Measurements from ENCODE around the gene SMYD3. TPM values are rescaled to one million over a fixed set of nuclear protein-coding genes. Genes with fewer than 3 reads are reported as not detected.

The SMYD3 gene
- total RNA-seq, 2 donors from 2014 or later, result 8.8 to 19.0 TPM

- no peak for TF ChIP-seq CTCF (IDR thresholded peaks at IDR 0.05)
- DNase-seq (ENCODE audit: low spot score), result no peak
- Histone ChIP-seq H3K27me3 (replicated peaks; ENCODE audit: insufficient read depth) (no peaks in the 10 kb centered on the region), H3K36me3 (no peaks in the 10 kb centered on the region), H3K27ac (no peak overlapping the region), H3K4me3 (no peak overlapping the region), H3K9me3 (no peaks in the 10 kb centered on the region), H3K4me1 (ENCODE audit: control insufficient read depth in 1 of 2, low read depth in 2 of 2) (peaks cover 0 to 5% of the 10 kb centered on the region in 2 donors)
- no peak for ATAC-seq (ENCODE audit: insufficient number of reproducible peaks, low FRiP score, low read depth)
Measured at GRCh38 chr1:246295340-246295739, 211.7 kb downstream of the SMYD3 start.

GRCh38 chr1:246294263-246294662 lies 212.8 kb downstream of the SMYD3 start:
- no peaks in the 10 kb centered on the region for H3K36me3 ChIP-seq
- H3K27ac ChIP-seq, result no peak overlapping the region
- no peak overlapping the region for H3K4me3 ChIP-seq
- DNase-seq (ENCODE audit: low spot score) (no peak), ATAC-seq (ENCODE audit: insufficient number of reproducible peaks, low FRiP score, low read depth) (no peak)
- peaks cover 0 to 5% of the 10 kb centered on the region in 2 donors for H3K4me1 ChIP-seq (ENCODE audit: control insufficient read depth in 1 of 2, low read depth in 2 of 2)
- no peak for TF ChIP-seq CTCF (IDR thresholded peaks at IDR 0.05)
- no peaks in the 10 kb centered on the region for H3K27me3 ChIP-seq (replicated peaks; ENCODE audit: insufficient read depth)
- H3K9me3 ChIP-seq, result no peaks in the 10 kb centered on the region

- H3K9me3 ChIP-seq, result no peaks in the 10 kb centered on the region
- no peaks in the 10 kb centered on the region for H3K36me3 ChIP-seq
- peaks cover 0 to 5% of the 10 kb centered on the region in 2 donors for H3K4me1 ChIP-seq (ENCODE audit: control insufficient read depth in 1 of 2, low read depth in 2 of 2)
- TF ChIP-seq CTCF (IDR thresholded peaks at IDR 0.05), result no peak
- ATAC-seq (ENCODE audit: insufficient number of reproducible peaks, low FRiP score, low read depth) (no peak), DNase-seq (ENCODE audit: low spot score) (no peak)
- H3K4me3 ChIP-seq, result no peak overlapping the region
- H3K27me3 ChIP-seq (replicated peaks; ENCODE audit: insufficient read depth), result no peaks in the 10 kb centered on the region
- H3K27ac ChIP-seq, result no peak overlapping the region
Measured at GRCh38 chr1:246293366-246294121, 213.5 kb downstream of the SMYD3 start.

GRCh38 chr1:246292571-246292970 lies 214.5 kb downstream of the SMYD3 start:
- DNase-seq (ENCODE audit: low spot score) (no peak), ATAC-seq (ENCODE audit: insufficient number of reproducible peaks, low FRiP score, low read depth) (no peak)
- Histone ChIP-seq H3K36me3 (no peaks in the 10 kb centered on the region), H3K4me3 (no peak overlapping the region), H3K27ac (no peak overlapping the region), H3K4me1 (ENCODE audit: control insufficient read depth in 1 of 2, low read depth in 2 of 2) (peaks cover 0 to 5% of the 10 kb centered on the region in 2 donors), H3K27me3 (replicated peaks; ENCODE audit: insufficient read depth) (no peaks in the 10 kb centered on the region), H3K9me3 (no peaks in the 10 kb centered on the region)
- TF ChIP-seq CTCF (IDR thresholded peaks at IDR 0.05), result no peak

- peaks cover 0 to 5% of the 10 kb centered on the region in 2 donors for H3K4me1 ChIP-seq (ENCODE audit: control insufficient read depth in 1 of 2, low read depth in 2 of 2)
- H3K4me3 ChIP-seq, result no peak overlapping the region
- no peak for ATAC-seq (ENCODE audit: insufficient number of reproducible peaks, low FRiP score, low read depth)
- H3K9me3 ChIP-seq, result no peaks in the 10 kb centered on the region
- no peak for TF ChIP-seq CTCF (IDR thresholded peaks at IDR 0.05)
- H3K27me3 ChIP-seq (replicated peaks; ENCODE audit: insufficient read depth), result no peaks in the 10 kb centered on the region
- no peak overlapping the region for H3K27ac ChIP-seq
- no peak for DNase-seq (ENCODE audit: low spot score)
- H3K36me3 ChIP-seq, result no peaks in the 10 kb centered on the region
Measured at GRCh38 chr1:246291127-246291526, 216.0 kb downstream of the SMYD3 start.
